ENCODE results near the gene ITIH1.

ITIH1 gene

GRCh38 chr3:52752045-52752660 is 25.2 kb upstream of the ITIH1 start:
- Histone ChIP-seq H3K27ac (ENCODE audit: low read depth, low read length) (no peak overlapping the region), H3K27me3 (ENCODE audit: control insufficient read depth in 1 of 2, insufficient read depth in 2 of 2, low read length in 2 of 2) (no peaks in the 10 kb centered on the region), H3K9me3 (ENCODE audit: control insufficient read depth in 1 of 2, low read length in 2 of 2) (no peaks in the 10 kb centered on the region), H3K36me3 (ENCODE audit: control insufficient read depth in 1 of 2, insufficient read depth in 2 of 2, low read length in 2 of 2) (peaks cover 5 to 55% of the 10 kb centered on the region in 2 donors), H3K9ac (ENCODE audit: low read depth in 1 of 2, low read length in 2 of 2) (no peak overlapping the region), H3K4me3 (ENCODE audit: low read depth in 1 of 2, low read length in 2 of 2) (no peak overlapping the region), H3K4me1 (ENCODE audit: control insufficient read depth in 1 of 2, insufficient read depth in 2 of 2, low read length in 2 of 2) (no peaks in the 10 kb centered on the region)

GRCh38 chr3:52754373-52754772 is 23.0 kb upstream of the ITIH1 start:
- H3K36me3 ChIP-seq (ENCODE audit: control insufficient read depth in 1 of 2, insufficient read depth in 2 of 2, low read length in 2 of 2): peaks cover 5 to 62% of the 10 kb centered on the region in 2 donors
- no peak overlapping the region for H3K9ac ChIP-seq (ENCODE audit: low read depth in 1 of 2, low read length in 2 of 2)
- no peaks in the 10 kb centered on the region for H3K9me3 ChIP-seq (ENCODE audit: control insufficient read depth in 1 of 2, low read length in 2 of 2)
- H3K27me3 ChIP-seq (ENCODE audit: control insufficient read depth in 1 of 2, insufficient read depth in 2 of 2, low read length in 2 of 2): no peaks in the 10 kb centered on the region
- no peak overlapping the region for H3K27ac ChIP-seq (ENCODE audit: low read depth, low read length)
- no peak overlapping the region for H3K4me3 ChIP-seq (ENCODE audit: low read depth in 1 of 2, low read length in 2 of 2)
- H3K4me1 ChIP-seq (ENCODE audit: control insufficient read depth in 1 of 2, insufficient read depth in 2 of 2, low read length in 2 of 2): no peaks in the 10 kb centered on the region

- no peak overlapping the region for H3K4me3 ChIP-seq (ENCODE audit: low read depth in 1 of 2, low read length in 2 of 2)
- H3K9ac ChIP-seq (ENCODE audit: low read depth in 1 of 2, low read length in 2 of 2): no peak overlapping the region
- H3K9me3 ChIP-seq (ENCODE audit: control insufficient read depth in 1 of 2, low read length in 2 of 2): no peaks in the 10 kb centered on the region
- H3K27me3 ChIP-seq (ENCODE audit: control insufficient read depth in 1 of 2, insufficient read depth in 2 of 2, low read length in 2 of 2): no peaks in the 10 kb centered on the region
- no peaks in the 10 kb centered on the region for H3K4me1 ChIP-seq (ENCODE audit: control insufficient read depth in 1 of 2, insufficient read depth in 2 of 2, low read length in 2 of 2)
- H3K36me3 ChIP-seq (ENCODE audit: control insufficient read depth in 1 of 2, insufficient read depth in 2 of 2, low read length in 2 of 2): peaks cover 5 to 57% of the 10 kb centered on the region in 2 donors
- no peak overlapping the region for H3K27ac ChIP-seq (ENCODE audit: low read depth, low read length)
Measured at GRCh38 chr3:52756141-52756540, 21.3 kb upstream of the ITIH1 start.

GRCh38 chr3:52763466-52763865 is 13.9 kb upstream of the ITIH1 start:
- no peaks in the 10 kb centered on the region for H3K27me3 ChIP-seq (ENCODE audit: control insufficient read depth in 1 of 2, insufficient read depth in 2 of 2, low read length in 2 of 2)
- no peak overlapping the region for H3K4me3 ChIP-seq (ENCODE audit: low read depth in 1 of 2, low read length in 2 of 2)
- no peak overlapping the region for H3K27ac ChIP-seq (ENCODE audit: low read depth, low read length)
- H3K36me3 ChIP-seq (ENCODE audit: control insufficient read depth in 1 of 2, insufficient read depth in 2 of 2, low read length in 2 of 2): peaks cover 5 to 57% of the 10 kb centered on the region in 2 donors
- no peaks in the 10 kb centered on the region for H3K4me1 ChIP-seq (ENCODE audit: control insufficient read depth in 1 of 2, insufficient read depth in 2 of 2, low read length in 2 of 2)
- H3K9me3 ChIP-seq (ENCODE audit: control insufficient read depth in 1 of 2, low read length in 2 of 2): no peaks in the 10 kb centered on the region
- H3K9ac ChIP-seq (ENCODE audit: low read depth in 1 of 2, low read length in 2 of 2): no peak overlapping the region

- no peak overlapping the region for H3K27ac ChIP-seq (ENCODE audit: low read depth, low read length)
- no peaks in the 10 kb centered on the region for H3K27me3 ChIP-seq (ENCODE audit: control insufficient read depth in 1 of 2, insufficient read depth in 2 of 2, low read length in 2 of 2)
Measured at GRCh38 chr3:52769786-52770455, 7.5 kb upstream of the ITIH1 start.

GRCh38 chr3:52770496-52771333 is 6.7 kb upstream of the ITIH1 start, which contains the start of gene NEK4:
NEK4 (minus strand) TSS chr3:52770940; CDS start chr3:52770746, 194 bp downstream.
- peaks cover 18 to 19% of the 10 kb centered on the region in 2 donors for H3K4me1 ChIP-seq (ENCODE audit: control insufficient read depth in 1 of 2, insufficient read depth in 2 of 2, low read length in 2 of 2)
- peak within 1 kb of the TSS; percentile 41 for H3K27ac ChIP-seq (ENCODE audit: low read depth, low read length)
- H3K9ac ChIP-seq (ENCODE audit: low read depth in 1 of 2, low read length in 2 of 2): peak within 1 kb of the TSS; percentile 73 to 83
- H3K4me3 ChIP-seq (ENCODE audit: low read depth in 1 of 2, low read length in 2 of 2): peak within 1 kb of the TSS; percentile 83 to 98
- H3K36me3 ChIP-seq (ENCODE audit: control insufficient read depth in 1 of 2, insufficient read depth in 2 of 2, low read length in 2 of 2): peaks cover 0 to 9% of the 10 kb centered on the region in 2 donors
- H3K27me3 ChIP-seq (ENCODE audit: control insufficient read depth in 1 of 2, insufficient read depth in 2 of 2, low read length in 2 of 2): no peaks in the 10 kb centered on the region
- no peaks in the 10 kb centered on the region for H3K9me3 ChIP-seq (ENCODE audit: control insufficient read depth in 1 of 2, low read length in 2 of 2)

More at GRCh38 chr3:52769786-52770455, 7.5 kb upstream of the ITIH1 start:
- H3K36me3 ChIP-seq (ENCODE audit: control insufficient read depth in 1 of 2, insufficient read depth in 2 of 2, low read length in 2 of 2): peaks cover 0 to 17% of the 10 kb centered on the region in 2 donors
- peak overlapping the region; percentile 54 to 83 for H3K9ac ChIP-seq (ENCODE audit: low read depth in 1 of 2, low read length in 2 of 2)
- H3K4me1 ChIP-seq (ENCODE audit: control insufficient read depth in 1 of 2, insufficient read depth in 2 of 2, low read length in 2 of 2): peaks cover 11 to 18% of the 10 kb centered on the region in 2 donors
- H3K9me3 ChIP-seq (ENCODE audit: control insufficient read depth in 1 of 2, low read length in 2 of 2): no peaks in the 10 kb centered on the region
- peak overlapping the region; percentile 83 to 98 for H3K4me3 ChIP-seq (ENCODE audit: low read depth in 1 of 2, low read length in 2 of 2)

- no peaks in the 10 kb centered on the region for H3K27me3 ChIP-seq (ENCODE audit: control insufficient read depth in 1 of 2, insufficient read depth in 2 of 2, low read length in 2 of 2)
- no peak overlapping the region for H3K27ac ChIP-seq (ENCODE audit: low read depth, low read length)
- peak overlapping the region; percentile 83 to 98 for H3K4me3 ChIP-seq (ENCODE audit: low read depth in 1 of 2, low read length in 2 of 2)
- peaks cover 0 to 3% of the 10 kb centered on the region in 2 donors for H3K36me3 ChIP-seq (ENCODE audit: control insufficient read depth in 1 of 2, insufficient read depth in 2 of 2, low read length in 2 of 2)
- peaks cover 18 to 21% of the 10 kb centered on the region in 2 donors for H3K4me1 ChIP-seq (ENCODE audit: control insufficient read depth in 1 of 2, insufficient read depth in 2 of 2, low read length in 2 of 2)
- no peaks in the 10 kb centered on the region for H3K9me3 ChIP-seq (ENCODE audit: control insufficient read depth in 1 of 2, low read length in 2 of 2)
- H3K9ac ChIP-seq (ENCODE audit: low read depth in 1 of 2, low read length in 2 of 2): peak overlapping the region; percentile 73 to 83
Measured at GRCh38 chr3:52771334-52771681, 6.1 kb upstream of the ITIH1 start.

GRCh38 chr3:52771702-52772101 is 5.7 kb upstream of the ITIH1 start:
- Histone ChIP-seq H3K27ac (ENCODE audit: low read depth, low read length) (no peak overlapping the region), H3K27me3 (ENCODE audit: control insufficient read depth in 1 of 2, insufficient read depth in 2 of 2, low read length in 2 of 2) (no peaks in the 10 kb centered on the region), H3K36me3 (ENCODE audit: control insufficient read depth in 1 of 2, insufficient read depth in 2 of 2, low read length in 2 of 2) (peaks cover 0 to 3% of the 10 kb centered on the region in 2 donors), H3K9me3 (ENCODE audit: control insufficient read depth in 1 of 2, low read length in 2 of 2) (no peaks in the 10 kb centered on the region), H3K4me3 (ENCODE audit: low read depth in 1 of 2, low read length in 2 of 2) (no peak overlapping the region), H3K4me1 (ENCODE audit: control insufficient read depth in 1 of 2, insufficient read depth in 2 of 2, low read length in 2 of 2) (peaks cover 18 to 21% of the 10 kb centered on the region in 2 donors), H3K9ac (ENCODE audit: low read depth in 1 of 2, low read length in 2 of 2) (no peak overlapping the region)

GRCh38 chr3:52773361-52774065 is 3.9 kb upstream of the ITIH1 start:
- no peak overlapping the region for H3K27ac ChIP-seq (ENCODE audit: low read depth, low read length)
- H3K27me3 ChIP-seq (ENCODE audit: control insufficient read depth in 1 of 2, insufficient read depth in 2 of 2, low read length in 2 of 2): no peaks in the 10 kb centered on the region
- no peak overlapping the region for H3K9ac ChIP-seq (ENCODE audit: low read depth in 1 of 2, low read length in 2 of 2)
- H3K4me1 ChIP-seq (ENCODE audit: control insufficient read depth in 1 of 2, insufficient read depth in 2 of 2, low read length in 2 of 2): peaks cover 18 to 21% of the 10 kb centered on the region in 2 donors
- no peaks in the 10 kb centered on the region for H3K9me3 ChIP-seq (ENCODE audit: control insufficient read depth in 1 of 2, low read length in 2 of 2)
- H3K4me3 ChIP-seq (ENCODE audit: low read depth in 1 of 2, low read length in 2 of 2): no peak overlapping the region
- no peaks in the 10 kb centered on the region for H3K36me3 ChIP-seq (ENCODE audit: control insufficient read depth in 1 of 2, insufficient read depth in 2 of 2, low read length in 2 of 2)
